H4 (cell line): ENCODE measurements around the gene ERBB4. TPM values are rescaled to one million over a fixed set of nuclear protein-coding genes. Genes with fewer than 3 reads are reported as not detected.

ENCODE experiments used
- DNase-seq: peaks from one replicate; pipeline ENCODE4 v3.0.0-alpha.2; 2015; ENCODE audit warnings: low spot score
- total RNA-seq: library from RNA; depleted of rRNA; stranded (reverse); fragments of >200 nt; shearing (Covaris generic); gene quantifications from 2 replicates; pipeline ENCODE4 v1.2.3, GENCODE V29; 2014

The ERBB4 gene
- total RNA-seq, 1 experiment from 2014 or later, result 0.33 TPM

GRCh38 chr2:212364112-212364985 is 174.3 kb downstream of the ERBB4 start:
- no peak for DNase-seq

- DNase-seq, result no peak
Observed at GRCh38 chr2:212361174-212361756, 177.3 kb downstream of the ERBB4 start.

- no peak for DNase-seq
Observed at GRCh38 chr2:212360068-212360460, 178.5 kb downstream of the ERBB4 start.

- DNase-seq, result no peak
Observed at GRCh38 chr2:212359425-212360067, 179.1 kb downstream of the ERBB4 start.

GRCh38 chr2:212357606-212358005 is 181.0 kb downstream of the ERBB4 start:
- DNase-seq, result no peak

- no peak for DNase-seq
Observed at GRCh38 chr2:212354382-212354781, 184.2 kb downstream of the ERBB4 start.

- DNase-seq, result no peak
Observed at GRCh38 chr2:212348501-212348900, 190.1 kb downstream of the ERBB4 start.

GRCh38 chr2:212346865-212347264 is 191.7 kb downstream of the ERBB4 start:
- no peak for DNase-seq

GRCh38 chr2:212345966-212346365 is 192.6 kb downstream of the ERBB4 start:
- no peak for DNase-seq

- DNase-seq, result no peak
Observed at GRCh38 chr2:212344131-212344530, 194.5 kb downstream of the ERBB4 start.

GRCh38 chr2:212343167-212343566 is 195.4 kb downstream of the ERBB4 start:
- DNase-seq, result no peak

- no peak for DNase-seq
Observed at GRCh38 chr2:212337486-212338343, 200.9 kb downstream of the ERBB4 start.

- no peak for DNase-seq
Observed at GRCh38 chr2:212337036-212337435, 201.6 kb downstream of the ERBB4 start.

- peak; percentile 3 for DNase-seq
Observed at GRCh38 chr2:212330263-212330662, 208.3 kb downstream of the ERBB4 start.

GRCh38 chr2:212328712-212329496 is 209.7 kb downstream of the ERBB4 start:
- DNase-seq, result no peak

GRCh38 chr2:212328136-212328535 is 210.5 kb downstream of the ERBB4 start:
- peak; percentile 13 for DNase-seq

GRCh38 chr2:212327171-212327809 is 211.3 kb downstream of the ERBB4 start:
- peak; percentile 38 for DNase-seq

GRCh38 chr2:212318636-212319035 is 220.0 kb downstream of the ERBB4 start:
- no peak for DNase-seq

GRCh38 chr2:212314680-212315079 is 223.9 kb downstream of the ERBB4 start:
- DNase-seq, result no peak

- no peak for DNase-seq
Observed at GRCh38 chr2:212311807-212312404, 226.7 kb downstream of the ERBB4 start.
